DND-41 (cell line): ENCODE data around the gene TMEM209.

Source experiments
- ATAC-seq: fragments of 200-7000 bp; cut with Tn5 transposase; 3 replicates; pipeline ENCODE4 v1.9.1; 2021; ENCODE audit warnings: low read depth; ENCODE audit not compliant: insufficient read depth
- DNase-seq: peaks from one replicate; pipeline ENCODE4 v3.0.0-alpha.2; 2020
- H2AFZ ChIP-seq: 2 replicates; pipeline ENCODE4 v1.6.0; 2012; ENCODE audit warnings: low read depth, low read length
- H3K27ac ChIP-seq: 2 replicates; pipeline ENCODE4 v1.5.1; 2012; ENCODE audit warnings: low read length, inconsistent platforms
- H3K27me3 ChIP-seq: fragments of 200-600 bp; sonication (generic); 2 replicates; pipeline ENCODE4 v1.6.0; 2012; ENCODE audit warnings: low read length, mild to moderate bottlenecking, inconsistent platforms; ENCODE audit not compliant: insufficient read depth, poor library complexity
- H3K36me3 ChIP-seq: 2 replicates; pipeline ENCODE4 v1.5.1; 2012; ENCODE audit warnings: low read length, inconsistent platforms; ENCODE audit not compliant: insufficient read depth
- H3K4me1 ChIP-seq: 2 replicates; pipeline ENCODE4 v1.5.1; 2012; ENCODE audit warnings: mild to moderate bottlenecking, low read length; ENCODE audit not compliant: insufficient read depth
- H3K4me2 ChIP-seq: 2 replicates; pipeline ENCODE4 v1.6.0; 2012; ENCODE audit warnings: mild to moderate bottlenecking, moderate library complexity, low read length, inconsistent platforms; ENCODE audit not compliant: insufficient read depth
- H3K4me3 ChIP-seq, 2 experiments: fragments of 200-600 bp in 1 of 2; shearing (Covaris generic) in 1 of 2; 2 replicates each; pipeline ENCODE4 v1.5.1; 2012 to 2016; ENCODE audit warnings: inconsistent platforms in 2 of 2, low read length in 2 of 2, mild to moderate bottlenecking in 2 of 2, low read depth in 1 of 2, moderate library complexity in 1 of 2
- H3K79me2 ChIP-seq: 2 replicates; pipeline ENCODE4 v1.6.0; 2012; ENCODE audit warnings: low read length, inconsistent platforms; ENCODE audit not compliant: insufficient read depth
- H3K9ac ChIP-seq: 2 replicates; pipeline ENCODE4 v1.6.0; 2012; ENCODE audit warnings: low read depth, mild to moderate bottlenecking, inconsistent platforms, low read length, moderate library complexity
- H3K9me3 ChIP-seq: 2 replicates; pipeline ENCODE4 v1.5.1; 2012; ENCODE audit warnings: low read length, moderate library complexity, mild to moderate bottlenecking, inconsistent platforms; ENCODE audit not compliant: insufficient read depth, severe bottlenecking
- H4K20me1 ChIP-seq: 2 replicates; pipeline ENCODE4 v1.6.0; 2012; ENCODE audit warnings: low read length; ENCODE audit not compliant: insufficient read depth
- EZH2 ChIP-seq: IDR thresholded peaks from 3 replicates; pipeline ENCODE4 v1.6.1; 2012; ENCODE audit warnings: borderline replicate concordance, low read depth, mild to moderate bottlenecking, moderate library complexity, low read length, inconsistent platforms; ENCODE audit not compliant: severe bottlenecking
- TF ChIP-seq, protein P1 (sequence below): IDR thresholded peaks from 2 replicates; pipeline ENCODE4 v1.5.1; 2012; ENCODE audit warnings: borderline replicate concordance, low read length, moderate library complexity, mild to moderate bottlenecking; ENCODE audit not compliant: poor library complexity, severe bottlenecking; ENCODE audit errors: extremely low read depth

Gene TMEM209

DNA sequence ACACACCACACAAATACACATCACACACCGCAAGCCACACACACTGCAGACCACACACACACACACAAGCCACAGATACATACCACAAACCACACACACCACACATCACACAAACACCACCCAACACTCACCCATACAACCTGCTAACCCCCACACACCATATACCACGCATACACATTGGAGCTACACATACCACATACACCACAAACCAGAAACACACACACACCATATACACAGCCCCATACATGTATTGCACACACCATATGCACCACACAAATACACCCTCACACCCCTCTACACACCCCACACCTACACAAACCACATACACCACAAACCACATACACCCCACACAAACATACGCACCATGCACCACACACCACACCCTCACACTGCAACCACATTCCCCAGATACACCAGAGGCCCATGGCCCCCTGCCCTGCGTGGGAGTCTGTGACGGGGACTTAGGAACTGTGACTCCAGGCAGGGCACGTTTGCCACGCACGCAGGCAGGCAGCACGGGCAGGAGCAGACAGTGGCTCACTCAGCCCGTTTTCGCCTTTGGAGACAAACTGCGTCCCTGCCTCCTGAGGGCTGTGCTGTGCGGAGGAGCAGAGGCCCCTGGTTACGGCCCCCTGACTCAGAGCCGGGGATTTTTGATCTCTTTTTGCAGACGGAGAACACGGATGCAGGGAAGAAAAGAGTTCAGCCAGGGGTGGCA, 52.6 kb downstream of the TMEM209 start:
- Histone ChIP-seq H3K4me3 (no peak overlapping the region), H2AFZ (no peak overlapping the region), H3K9ac (no peak overlapping the region), H3K79me2 (no peaks in the 10 kb centered on the region), H3K36me3 (no peaks in the 10 kb centered on the region), H3K27ac (no peak overlapping the region), H3K4me1 (no peaks in the 10 kb centered on the region), H3K27me3 (no peaks in the 10 kb centered on the region), H3K4me2 (no peak overlapping the region), H4K20me1 (peaks cover 18% of the 10 kb centered on the region), H3K9me3 (no peaks in the 10 kb centered on the region)
- TF ChIP-seq EZH2: no peak
- TF ChIP-seq, protein P1, sequence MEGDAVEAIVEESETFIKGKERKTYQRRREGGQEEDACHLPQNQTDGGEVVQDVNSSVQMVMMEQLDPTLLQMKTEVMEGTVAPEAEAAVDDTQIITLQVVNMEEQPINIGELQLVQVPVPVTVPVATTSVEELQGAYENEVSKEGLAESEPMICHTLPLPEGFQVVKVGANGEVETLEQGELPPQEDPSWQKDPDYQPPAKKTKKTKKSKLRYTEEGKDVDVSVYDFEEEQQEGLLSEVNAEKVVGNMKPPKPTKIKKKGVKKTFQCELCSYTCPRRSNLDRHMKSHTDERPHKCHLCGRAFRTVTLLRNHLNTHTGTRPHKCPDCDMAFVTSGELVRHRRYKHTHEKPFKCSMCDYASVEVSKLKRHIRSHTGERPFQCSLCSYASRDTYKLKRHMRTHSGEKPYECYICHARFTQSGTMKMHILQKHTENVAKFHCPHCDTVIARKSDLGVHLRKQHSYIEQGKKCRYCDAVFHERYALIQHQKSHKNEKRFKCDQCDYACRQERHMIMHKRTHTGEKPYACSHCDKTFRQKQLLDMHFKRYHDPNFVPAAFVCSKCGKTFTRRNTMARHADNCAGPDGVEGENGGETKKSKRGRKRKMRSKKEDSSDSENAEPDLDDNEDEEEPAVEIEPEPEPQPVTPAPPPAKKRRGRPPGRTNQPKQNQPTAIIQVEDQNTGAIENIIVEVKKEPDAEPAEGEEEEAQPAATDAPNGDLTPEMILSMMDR: no peak
- no peak for DNase-seq
- ATAC-seq: no peak

DNA sequence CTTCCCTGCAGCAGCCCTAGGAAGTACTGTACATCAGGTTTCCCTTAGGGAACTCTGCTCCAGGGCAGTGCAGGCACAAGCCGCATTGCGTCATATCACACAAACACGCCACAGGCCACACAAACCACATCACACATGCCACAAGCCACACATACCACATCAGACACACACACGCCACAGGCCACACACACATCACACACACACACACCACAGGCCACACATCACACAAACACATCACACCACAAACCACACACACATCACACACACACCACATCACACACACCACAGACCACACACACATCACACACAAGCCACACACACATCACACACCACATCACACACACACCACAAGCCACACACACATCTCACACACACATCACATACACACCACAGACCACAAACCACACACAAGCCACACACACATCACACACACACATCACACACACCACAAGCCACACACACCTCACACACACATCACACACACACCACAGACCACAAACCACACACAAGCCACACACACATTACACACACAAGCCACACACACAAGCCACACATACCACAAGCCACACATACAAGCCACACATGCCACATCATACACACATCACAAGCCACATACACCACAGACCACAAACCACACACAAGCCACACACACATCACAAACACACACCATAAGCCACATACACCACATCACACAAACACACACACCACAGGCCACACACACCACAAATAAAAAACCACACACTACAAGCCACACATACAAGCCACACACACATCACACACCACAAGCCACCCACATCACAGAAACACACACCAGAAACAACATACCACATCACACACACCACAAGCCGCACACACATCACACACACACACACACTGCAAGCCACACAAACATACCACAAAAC, 53.4 kb downstream of the TMEM209 start:
- peak; percentile 54 for DNase-seq

DNA sequence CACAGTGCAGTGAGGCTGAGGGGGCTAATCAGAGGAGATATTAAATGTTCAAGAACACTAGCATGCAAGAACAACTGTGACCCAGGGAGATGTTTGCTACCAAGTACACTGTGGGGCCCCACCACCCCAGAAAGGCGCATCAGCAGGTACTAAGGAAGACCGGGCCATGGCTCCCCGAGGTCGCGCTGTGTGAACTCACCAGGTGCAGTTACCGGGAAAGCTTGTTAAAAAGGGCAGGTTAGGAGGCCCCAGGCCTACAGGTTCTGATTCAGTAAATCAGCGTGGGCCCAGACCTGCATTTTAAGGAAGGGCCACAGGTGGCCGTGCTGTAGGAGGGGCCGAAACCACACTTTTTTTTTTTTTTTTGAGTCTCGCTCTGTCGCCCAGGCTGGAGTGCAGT, 54.6 kb downstream of the TMEM209 start:
- TF ChIP-seq EZH2: no peak
- TF ChIP-seq, protein P1: no peak
- H3K9me3 ChIP-seq: no peaks in the 10 kb centered on the region
- H3K27me3 ChIP-seq: no peaks in the 10 kb centered on the region
- H3K79me2 ChIP-seq: no peaks in the 10 kb centered on the region
- DNase-seq (no peak), ATAC-seq (no peak)
- peaks cover 20% of the 10 kb centered on the region for H4K20me1 ChIP-seq
- H3K4me1 ChIP-seq: no peaks in the 10 kb centered on the region
- H3K27ac ChIP-seq: no peak overlapping the region
- H3K4me2 ChIP-seq: no peak overlapping the region
- no peaks in the 10 kb centered on the region for H3K36me3 ChIP-seq
- no peak overlapping the region for H2AFZ ChIP-seq
- H3K9ac ChIP-seq: no peak overlapping the region
- no peak overlapping the region for H3K4me3 ChIP-seq

More for the DNA sequence above, 53.4 kb downstream of the TMEM209 start:
- Histone ChIP-seq H3K79me2 (no peaks in the 10 kb centered on the region), H3K9ac (no peak overlapping the region), H3K4me1 (no peaks in the 10 kb centered on the region), H4K20me1 (peaks cover 20% of the 10 kb centered on the region), H3K27ac (no peak overlapping the region), H3K4me2 (no peak overlapping the region), H2AFZ (no peak overlapping the region), H3K27me3 (no peaks in the 10 kb centered on the region), H3K9me3 (no peaks in the 10 kb centered on the region), H3K4me3 (no peak overlapping the region), H3K36me3 (no peaks in the 10 kb centered on the region)
- no peak for TF ChIP-seq EZH2
- TF ChIP-seq, protein P1: no peak
- peak; percentile 33; the same call in 2 of the 3 replicates for ATAC-seq
